Left lung (tissue), 10 donors: ENCODE measurements around the gene ZNF124. TPM values are rescaled to one million over a fixed set of nuclear protein-coding genes. Genes with fewer than 3 reads are reported as not detected.

ENCODE experiments used
- ATAC-seq: fragments of 200-7000 bp; cut with Tn5 transposase; one replicate; pipeline ENCODE4 v1.9.1; 2020; ENCODE audit warnings: moderate library complexity
- DNase-seq, 4 donors: peaks; one replicate each; pipeline ENCODE4 v3.0.0-alpha.2; 2013 to 2020
- H3K27ac ChIP-seq, 2 donors: fragments of 200-600 bp; sonication (generic) in 1 of 2; one replicate each; pipeline versions ENCODE4 v1.5.0 to v1.8.0; 2020 to 2021
- H3K27me3 ChIP-seq, 2 donors: fragments of 200-600 bp; sonication (generic) in 1 of 2; one replicate each; pipeline versions ENCODE4 v1.5.0 to v1.8.0; 2020 to 2021
- H3K36me3 ChIP-seq, 2 donors: fragments of 200-600 bp; sonication (generic) in 1 of 2; one replicate each; pipeline versions ENCODE4 v1.5.0 to v1.8.0; 2020 to 2021
- H3K4me1 ChIP-seq, 2 donors: fragments of 200-600 bp; one replicate each; pipeline ENCODE4 v1.8.0; 2021
- H3K4me3 ChIP-seq, 2 donors: fragments of 200-600 bp; sonication (generic) in 1 of 2; one replicate each; pipeline versions ENCODE4 v1.5.0 to v1.8.0; 2020 to 2021; ENCODE audit warnings: mild to moderate bottlenecking in 1 of 2
- H3K9me3 ChIP-seq, 2 donors: fragments of 200-600 bp; sonication (generic) in 1 of 2; one replicate each; pipeline versions ENCODE4 v1.5.0 to v1.8.0; 2020 to 2021
- CTCF ChIP-seq, 2 donors: fragments of 200-600 bp; sonication (generic) in 1 of 2; IDR thresholded peaks; one replicate each; pipeline versions ENCODE4 v1.5.0 to v1.8.0; 2021; ENCODE audit warnings: antibody characterized with exemption in 2 of 2
- intact Hi-C, 2 donors: fragments of 100-400 bp; cut with DNase I; formaldehyde crosslinking; loops; one replicate each; pipeline versions ENCODE4 v1.11.2 to v1.14.2; 2022
- polyA plus RNA-seq, 6 donors: library from polyadenylated mRNA; unstranded; fragments of 120-200 nt; gene quantifications; one replicate each; pipeline ENCODE4 v1.2.1, GENCODE V29; 2013; ENCODE audit not compliant: insufficient read length in 6 of 6
- total RNA-seq, 2 donors: library from RNA; stranded (reverse); fragmentation: NEBNext Ultra II Directional; extraction: Animal tissue kit (Norgen Biotek cat#: 25700); gene quantifications; one replicate each; pipeline ENCODE4 v1.2.1, GENCODE V29; 2021
- donor health status: DM: no; HTN: yes; CAD: no.
- donor health status: DM: no; HTN: no; CAD: no.

Gene ZNF124
- total and polyA plus RNA-seq, 8 donors = 16.3 to 26.5 (median 18.0) TPM

GRCh38 chr1:247204177-247204647, 32.4 kb upstream of the ZNF124 start:
- ATAC-seq = no peak
- intact Hi-C loops = no loop called here
- peaks cover 0 to 63% of the 10 kb centered on the region in 2 donors for H3K36me3 ChIP-seq
- H3K27me3 ChIP-seq = no peaks in the 10 kb centered on the region
- peaks cover 0 to 25% of the 10 kb centered on the region in 2 donors for H3K4me1 ChIP-seq
- peaks cover 0 to 3% of the 10 kb centered on the region in 2 donors for H3K9me3 ChIP-seq
- TF ChIP-seq CTCF (IDR thresholded peaks at IDR 0.05) = no peak
- H3K4me3 ChIP-seq = no peak overlapping the region
- DNase-seq = no peak
- peak overlapping the region in 1 of 2 donors; percentile 33 for H3K27ac ChIP-seq

- no peak overlapping the region for H3K27ac ChIP-seq
- no peak for TF ChIP-seq CTCF (IDR thresholded peaks at IDR 0.05)
- peaks cover 0 to 39% of the 10 kb centered on the region in 2 donors for H3K9me3 ChIP-seq
- ATAC-seq = no peak
- no peak for DNase-seq
- intact Hi-C loops = no loop called here
- H3K4me1 ChIP-seq = no peaks in the 10 kb centered on the region
- H3K36me3 ChIP-seq = peaks cover 0 to 90% of the 10 kb centered on the region in 2 donors
- no peak overlapping the region for H3K4me3 ChIP-seq
- no peaks in the 10 kb centered on the region for H3K27me3 ChIP-seq
Measured at GRCh38 chr1:247198781-247199180, 27.0 kb upstream of the ZNF124 start.

- Histone ChIP-seq H3K4me3 (no peak overlapping the region), H3K27me3 (no peaks in the 10 kb centered on the region), H3K9me3 (peaks cover 10 to 87% of the 10 kb centered on the region in 2 donors), H3K36me3 (peaks cover 0 to 98% of the 10 kb centered on the region in 2 donors), H3K27ac (no peak overlapping the region), H3K4me1 (no peaks in the 10 kb centered on the region)
- intact Hi-C loops = no loop called here
- TF ChIP-seq CTCF (IDR thresholded peaks at IDR 0.05) = no peak
- ATAC-seq (no peak), DNase-seq (no peak)
Measured at GRCh38 chr1:247193958-247194357, 22.1 kb upstream of the ZNF124 start.

- DNase-seq (no peak), ATAC-seq (no peak)
- Histone ChIP-seq H3K36me3 (peaks cover 0 to 73% of the 10 kb centered on the region in 2 donors), H3K9me3 (peaks cover 10 to 98% of the 10 kb centered on the region in 2 donors), H3K4me1 (no peaks in the 10 kb centered on the region), H3K4me3 (no peak overlapping the region), H3K27ac (no peak overlapping the region), H3K27me3 (no peaks in the 10 kb centered on the region)
- TF ChIP-seq CTCF (IDR thresholded peaks at IDR 0.05) = no peak
- intact Hi-C loops = no loop called here
Measured at GRCh38 chr1:247189981-247190798, 18.4 kb upstream of the ZNF124 start.

GRCh38 chr1:247185667-247186066, 13.8 kb upstream of the ZNF124 start:
- DNase-seq (no peak), ATAC-seq (no peak)
- H3K4me1 ChIP-seq = no peaks in the 10 kb centered on the region
- no peak overlapping the region for H3K27ac ChIP-seq
- no peak overlapping the region for H3K4me3 ChIP-seq
- H3K27me3 ChIP-seq = no peaks in the 10 kb centered on the region
- TF ChIP-seq CTCF (IDR thresholded peaks at IDR 0.05) = no peak
- intact Hi-C loops = no loop called here
- H3K9me3 ChIP-seq = peaks cover 2 to 96% of the 10 kb centered on the region in 2 donors
- H3K36me3 ChIP-seq = peaks cover 0 to 28% of the 10 kb centered on the region in 2 donors
